ENCODE data around the gene CYP2A6.
"Not testable (repeated sequence)": the region's sequence is repeated elsewhere in the genome, so short reads cannot be mapped to it uniquely, and the experiment has no call there.

CYP2A6 gene

GRCh38 chr19:40843653-40844052, 6.6 kb downstream of the CYP2A6 start:
- DNase-seq = not testable (repeated sequence)

- DNase-seq = not testable (repeated sequence)
These were observed 7.1 kb downstream of the CYP2A6 start for GRCh38 chr19:40842997-40843652.

- DNase-seq = not testable (repeated sequence)
These were observed 8.2 kb downstream of the CYP2A6 start for GRCh38 chr19:40842012-40842411.

- DNase-seq = not testable (repeated sequence)
These were observed 11.8 kb downstream of the CYP2A6 start for GRCh38 chr19:40838477-40838876.

GRCh38 chr19:40836754-40837429, 13.4 kb downstream of the CYP2A6 start:
- no peak for DNase-seq

- DNase-seq = not testable (repeated sequence)
These were observed 16.3 kb downstream of the CYP2A6 start for GRCh38 chr19:40833728-40834533.

- DNase-seq = not testable (repeated sequence)
These were observed 17.8 kb downstream of the CYP2A6 start for GRCh38 chr19:40832431-40832790.

- DNase-seq = peak; percentile 72
These were observed 18.5 kb downstream of the CYP2A6 start for GRCh38 chr19:40831502-40832430.

- DNase-seq = not testable (repeated sequence)
These were observed 19.5 kb downstream of the CYP2A6 start for GRCh38 chr19:40830741-40831140.

- DNase-seq = no peak
These were observed 21.0 kb downstream of the CYP2A6 start for GRCh38 chr19:40829205-40829604.

- no peak for DNase-seq
These were observed 22.6 kb downstream of the CYP2A6 start for GRCh38 chr19:40827386-40828247.

GRCh38 chr19:40826699-40827385, 23.4 kb downstream of the CYP2A6 start:
- not testable (repeated sequence) for DNase-seq

GRCh38 chr19:40826312-40826698, 23.9 kb downstream of the CYP2A6 start:
- DNase-seq = not testable (repeated sequence)

- DNase-seq = not testable (repeated sequence)
These were observed 24.7 kb downstream of the CYP2A6 start for GRCh38 chr19:40825460-40826095.

GRCh38 chr19:40824916-40825315, 25.3 kb downstream of the CYP2A6 start:
- not testable (repeated sequence) for DNase-seq

- DNase-seq = not testable (repeated sequence)
These were observed 27.3 kb downstream of the CYP2A6 start for GRCh38 chr19:40822704-40823553.

- no peak for DNase-seq
These were observed 28.1 kb downstream of the CYP2A6 start for GRCh38 chr19:40822161-40822560.

GRCh38 chr19:40819479-40820234, 30.6 kb downstream of the CYP2A6 start:
- DNase-seq = peak; percentile 59

Data from NCI-H2171 treated with DMSO at 0.1 percent for 48 hours (cell line).